ENCODE results near the gene HMX1.

The HMX1 gene

DNA sequence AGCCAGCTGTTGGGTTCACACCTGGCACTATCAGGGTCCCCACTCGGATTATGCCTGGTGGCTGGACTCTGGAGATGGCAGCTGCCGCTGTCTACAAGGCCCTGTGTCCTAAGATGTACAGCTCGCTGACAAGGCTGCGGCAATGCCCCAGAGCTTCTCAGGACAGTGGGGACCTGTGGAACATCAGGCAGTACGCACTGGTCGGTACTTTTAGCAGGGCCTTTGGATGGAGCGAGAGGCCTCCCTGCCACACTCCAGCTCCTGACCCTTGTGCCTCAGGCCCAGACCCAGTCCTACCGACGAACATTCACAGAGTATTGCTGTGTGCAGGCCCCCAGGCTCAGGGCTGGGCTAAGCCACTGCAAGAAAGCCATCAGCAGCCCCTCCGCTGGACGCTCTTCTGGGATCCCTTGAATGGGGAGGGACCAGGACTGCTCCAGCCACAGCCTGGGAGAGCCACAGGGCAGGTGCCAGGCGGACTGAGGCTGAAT lies 45.7 kb upstream of the HMX1 start:
- DNase-seq (ENCODE audit: extremely low read depth, low read depth): no peak
- TF ChIP-seq, protein P1, sequence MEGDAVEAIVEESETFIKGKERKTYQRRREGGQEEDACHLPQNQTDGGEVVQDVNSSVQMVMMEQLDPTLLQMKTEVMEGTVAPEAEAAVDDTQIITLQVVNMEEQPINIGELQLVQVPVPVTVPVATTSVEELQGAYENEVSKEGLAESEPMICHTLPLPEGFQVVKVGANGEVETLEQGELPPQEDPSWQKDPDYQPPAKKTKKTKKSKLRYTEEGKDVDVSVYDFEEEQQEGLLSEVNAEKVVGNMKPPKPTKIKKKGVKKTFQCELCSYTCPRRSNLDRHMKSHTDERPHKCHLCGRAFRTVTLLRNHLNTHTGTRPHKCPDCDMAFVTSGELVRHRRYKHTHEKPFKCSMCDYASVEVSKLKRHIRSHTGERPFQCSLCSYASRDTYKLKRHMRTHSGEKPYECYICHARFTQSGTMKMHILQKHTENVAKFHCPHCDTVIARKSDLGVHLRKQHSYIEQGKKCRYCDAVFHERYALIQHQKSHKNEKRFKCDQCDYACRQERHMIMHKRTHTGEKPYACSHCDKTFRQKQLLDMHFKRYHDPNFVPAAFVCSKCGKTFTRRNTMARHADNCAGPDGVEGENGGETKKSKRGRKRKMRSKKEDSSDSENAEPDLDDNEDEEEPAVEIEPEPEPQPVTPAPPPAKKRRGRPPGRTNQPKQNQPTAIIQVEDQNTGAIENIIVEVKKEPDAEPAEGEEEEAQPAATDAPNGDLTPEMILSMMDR (IDR thresholded peaks at IDR 0.05; ENCODE audit: low read depth, low read length, missing control alignments): no peak
- no peak overlapping the region for H3K4me3 ChIP-seq (replicated peaks; ENCODE audit: low read depth, low read length)

- TF ChIP-seq, protein P1 (IDR thresholded peaks at IDR 0.05; ENCODE audit: low read depth, low read length, missing control alignments): no peak
- H3K4me3 ChIP-seq (replicated peaks; ENCODE audit: low read depth, low read length): no peak overlapping the region
- DNase-seq (ENCODE audit: extremely low read depth, low read depth): no peak
Observed at GRCh38 chr4:8916906-8917305, 45.3 kb upstream of the HMX1 start.

DNA sequence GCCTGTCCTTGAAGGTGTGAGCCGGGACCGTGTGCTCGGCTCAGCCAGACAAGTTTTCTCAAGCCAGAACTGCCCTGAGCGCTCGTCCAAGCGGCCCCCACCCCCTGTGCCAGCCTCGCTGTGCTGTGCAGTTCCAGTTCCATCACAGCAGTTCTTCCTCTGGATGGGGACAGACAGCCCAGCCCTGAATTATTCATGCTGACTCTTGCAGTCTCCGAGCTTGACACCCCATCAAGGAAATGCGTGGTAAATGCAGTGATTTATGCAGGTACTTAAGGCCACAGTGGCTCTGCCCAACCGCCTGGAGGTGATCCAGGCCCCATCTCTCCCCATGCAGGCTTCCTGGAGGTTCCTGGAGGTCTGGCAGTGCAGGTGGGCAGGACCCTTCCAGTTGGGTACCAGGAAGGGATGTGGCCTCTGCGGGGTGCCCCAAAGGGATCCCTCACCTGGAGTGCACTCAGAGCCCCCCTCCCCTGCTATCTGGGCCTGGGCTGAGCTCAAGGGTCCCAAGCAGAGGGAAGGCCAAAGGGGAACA lies 44.8 kb upstream of the HMX1 start:
- H3K4me3 ChIP-seq (replicated peaks; ENCODE audit: low read depth, low read length): no peak overlapping the region
- TF ChIP-seq, protein P1 (IDR thresholded peaks at IDR 0.05; ENCODE audit: low read depth, low read length, missing control alignments): no peak
- no peak for DNase-seq (ENCODE audit: extremely low read depth, low read depth)

- H3K4me3 ChIP-seq (replicated peaks; ENCODE audit: low read depth, low read length): no peak overlapping the region
- TF ChIP-seq, protein P1 (IDR thresholded peaks at IDR 0.05; ENCODE audit: low read depth, low read length, missing control alignments): no peak
- no peak for DNase-seq (ENCODE audit: extremely low read depth, low read depth)
Observed at GRCh38 chr4:8915201-8916200, 43.9 kb upstream of the HMX1 start.

- DNase-seq (ENCODE audit: extremely low read depth, low read depth): no peak
Observed at GRCh38 chr4:8914461-8915171, 43.0 kb upstream of the HMX1 start.

GRCh38 chr4:8913858-8914460 lies 42.3 kb upstream of the HMX1 start:
- TF ChIP-seq, protein P1 (IDR thresholded peaks at IDR 0.05; ENCODE audit: low read depth, low read length, missing control alignments): no peak
- H3K4me3 ChIP-seq (replicated peaks; ENCODE audit: low read depth, low read length): no peak overlapping the region
- DNase-seq (ENCODE audit: extremely low read depth, low read depth): no peak

More at GRCh38 chr4:8914461-8915171, 43.0 kb upstream of the HMX1 start:
- no peak overlapping the region for H3K4me3 ChIP-seq (replicated peaks; ENCODE audit: low read depth, low read length)
- TF ChIP-seq, protein P1 (IDR thresholded peaks at IDR 0.05; ENCODE audit: low read depth, low read length, missing control alignments): no peak
